ENCODE data around the gene RASGEF1B. TPM values are rescaled to one million over a fixed set of nuclear protein-coding genes. Genes with fewer than 3 reads are reported as not detected.

RASGEF1B gene
- total RNA-seq, 1 experiment from 2014 or later, result 6.9 TPM

- Mint-ChIP-seq H3K4me1 (peaks cover 12% of the 10 kb centered on the region), H3K9me3 (peaks cover 10% of the 10 kb centered on the region), H3K4me3 (no peak overlapping the region), H3K27me3 (ENCODE audit: low read depth) (peaks cover 2% of the 10 kb centered on the region; the same call in 1 of the 2 replicates), H3K36me3 (peaks cover 10% of the 10 kb centered on the region), H3K27ac (no peak overlapping the region)
- no peak for TF ChIP-seq ATF1 (CRISPR knock-in tag; IDR thresholded peaks at IDR 0.05)
- TF ChIP-seq ERG (CRISPR knock-in tag; IDR thresholded peaks at IDR 0.05), result no peak
- TF ChIP-seq ZNF263 (CRISPR knock-in tag; IDR thresholded peaks at IDR 0.05; ENCODE audit: low read depth), result no peak
- TF ChIP-seq GTF2I (CRISPR knock-in tag; conservative IDR thresholded peaks at IDR 0.05), result no peak
- no peak for TF ChIP-seq HMGXB4 (CRISPR knock-in tag; IDR thresholded peaks at IDR 0.05)
- no peak for TF ChIP-seq NR3C1 (CRISPR knock-in tag; conservative IDR thresholded peaks at IDR 0.05; ENCODE audit: low read depth)
- TF ChIP-seq E2F5 (CRISPR knock-in tag; IDR thresholded peaks at IDR 0.05), result no peak
- ATAC-seq (no peak), DNase-seq (ENCODE audit: low spot score) (no peak)
- ChIA-PET CTCF (no interaction called here), POLR2A (no interaction called here)
Measured at GRCh38 chr4:81431971-81432370, 39.7 kb downstream of the RASGEF1B start.

GRCh38 chr4:81429607-81430006, 42.1 kb downstream of the RASGEF1B start:
- H3K4me1 Mint-ChIP-seq, result peaks cover 36% of the 10 kb centered on the region
- no peak for DNase-seq (ENCODE audit: low spot score)
- TF ChIP-seq HMGA2 (CRISPR knock-in tag; IDR thresholded peaks at IDR 0.05) (no peak), HMGXB4 (CRISPR knock-in tag; IDR thresholded peaks at IDR 0.05) (no peak), NR1H2 (CRISPR knock-in tag; IDR thresholded peaks at IDR 0.05) (no peak), ZNF416 (CRISPR knock-in tag; IDR thresholded peaks at IDR 0.05) (no peak), NFE2L1 (CRISPR knock-in tag; IDR thresholded peaks at IDR 0.05) (no peak), MAX (CRISPR knock-in tag; IDR thresholded peaks at IDR 0.05) (no peak), USF1 (CRISPR knock-in tag; IDR thresholded peaks at IDR 0.05) (no peak), GABPB1 (CRISPR knock-in tag; IDR thresholded peaks at IDR 0.05) (no peak), NFATC4 (CRISPR knock-in tag; IDR thresholded peaks at IDR 0.05) (no peak), IRF1 (CRISPR knock-in tag; IDR thresholded peaks at IDR 0.05) (no peak)
- POLR2A ChIA-PET, result no interaction called here
- CTCF ChIA-PET, result interaction anchor here (1.2 kb wide), 1 partner anchor 38 kb away, joined by 3 read pairs; no protein-coding TSS in a partner anchor
- H3K27ac Mint-ChIP-seq, result peak overlapping the region; percentile 85
- H3K27me3 Mint-ChIP-seq (ENCODE audit: low read depth), result peaks cover 2% of the 10 kb centered on the region; the same call in 1 of the 2 replicates
- ATAC-seq, result no peak
- H3K9me3 Mint-ChIP-seq, result peaks cover 10% of the 10 kb centered on the region
- H3K36me3 Mint-ChIP-seq, result peaks cover 10% of the 10 kb centered on the region
- no peak overlapping the region for H3K4me3 Mint-ChIP-seq

All from WTC11 (cell line).